ENCODE data around the gene PXDC1. TPM values are rescaled to one million over a fixed set of nuclear protein-coding genes. Genes with fewer than 3 reads are reported as not detected.
"Not testable (repeated sequence)": the region's sequence is repeated elsewhere in the genome, so short reads cannot be mapped to it uniquely, and the experiment has no call there.

Gene PXDC1
- total RNA-seq, 2 donors from 2014 or later = 0.94 to 7.2 TPM

- DNase-seq = no peak
- ATAC-seq (replicated peaks in 1 of 2) = no peak
- Mint-ChIP-seq H3K4me3 (no peak overlapping the region), H3K4me1 (ENCODE audit: low read depth) (peaks cover 7% of the 10 kb centered on the region), H3K27me3 (ENCODE audit: low read depth) (peaks cover 32% of the 10 kb centered on the region), H3K27ac (no peak overlapping the region), H3K9me3 (no peaks in the 10 kb centered on the region), H3K36me3 (ENCODE audit: insufficient read depth in 2 of 2) (no peaks in the 10 kb centered on the region)
Observed at GRCh38 chr6:3764516-3765335, 13.2 kb upstream of the PXDC1 start.

- no peak for DNase-seq
- no peak overlapping the region for H3K27ac Mint-ChIP-seq
- H3K4me1 Mint-ChIP-seq (ENCODE audit: low read depth) = no peaks in the 10 kb centered on the region
- peaks cover 21% of the 10 kb centered on the region for H3K27me3 Mint-ChIP-seq (ENCODE audit: low read depth)
- no peak for ATAC-seq (replicated peaks in 1 of 2)
- H3K36me3 Mint-ChIP-seq (ENCODE audit: insufficient read depth in 2 of 2) = no peaks in the 10 kb centered on the region
- no peaks in the 10 kb centered on the region for H3K9me3 Mint-ChIP-seq
- no peak overlapping the region for H3K4me3 Mint-ChIP-seq
Observed at GRCh38 chr6:3762852-3763251, 11.3 kb upstream of the PXDC1 start.

GRCh38 chr6:3762359-3762758 lies 10.8 kb upstream of the PXDC1 start:
- Mint-ChIP-seq H3K4me3 (no peak overlapping the region), H3K36me3 (ENCODE audit: insufficient read depth in 2 of 2) (no peaks in the 10 kb centered on the region)

GRCh38 chr6:3761989-3762270 lies 10.4 kb upstream of the PXDC1 start:
- H3K27me3 Mint-ChIP-seq (ENCODE audit: low read depth) = peaks cover 13% of the 10 kb centered on the region
- no peak overlapping the region for H3K4me3 Mint-ChIP-seq
- no peak for DNase-seq
- H3K36me3 Mint-ChIP-seq (ENCODE audit: insufficient read depth in 2 of 2) = no peaks in the 10 kb centered on the region
- H3K27ac Mint-ChIP-seq = no peak overlapping the region
- H3K4me1 Mint-ChIP-seq (ENCODE audit: low read depth) = no peaks in the 10 kb centered on the region
- no peaks in the 10 kb centered on the region for H3K9me3 Mint-ChIP-seq
- no peak for ATAC-seq (replicated peaks in 1 of 2)

More at GRCh38 chr6:3762359-3762758, 10.8 kb upstream of the PXDC1 start:
- no peak for ATAC-seq (replicated peaks in 1 of 2)
- no peak for DNase-seq
- Mint-ChIP-seq H3K27me3 (ENCODE audit: low read depth) (peaks cover 16% of the 10 kb centered on the region), H3K9me3 (no peaks in the 10 kb centered on the region), H3K4me1 (ENCODE audit: low read depth) (no peaks in the 10 kb centered on the region), H3K27ac (no peak overlapping the region)

GRCh38 chr6:3759646-3760232 lies 8.2 kb upstream of the PXDC1 start:
- Mint-ChIP-seq H3K27me3 (ENCODE audit: low read depth) (peaks cover 6% of the 10 kb centered on the region), H3K4me1 (ENCODE audit: low read depth) (no peaks in the 10 kb centered on the region), H3K9me3 (no peaks in the 10 kb centered on the region), H3K27ac (no peak overlapping the region), H3K36me3 (ENCODE audit: insufficient read depth in 2 of 2) (no peaks in the 10 kb centered on the region), H3K4me3 (no peak overlapping the region)
- ATAC-seq (replicated peaks in 1 of 2) = no peak
- no peak for DNase-seq

GRCh38 chr6:3758842-3759144 lies 7.3 kb upstream of the PXDC1 start:
- no peaks in the 10 kb centered on the region for H3K9me3 Mint-ChIP-seq
- no peak overlapping the region for H3K27ac Mint-ChIP-seq
- no peaks in the 10 kb centered on the region for H3K4me1 Mint-ChIP-seq (ENCODE audit: low read depth)
- no peaks in the 10 kb centered on the region for H3K36me3 Mint-ChIP-seq (ENCODE audit: insufficient read depth in 2 of 2)
- H3K27me3 Mint-ChIP-seq (ENCODE audit: low read depth) = peaks cover 10% of the 10 kb centered on the region
- no peak for DNase-seq
- no peak overlapping the region for H3K4me3 Mint-ChIP-seq
- no peak for ATAC-seq (replicated peaks in 1 of 2)

- H3K27me3 Mint-ChIP-seq (ENCODE audit: low read depth) = peaks cover 15% of the 10 kb centered on the region
- not testable (repeated sequence) for ATAC-seq (replicated peaks in 1 of 2); DNase-seq; H3K4me1 Mint-ChIP-seq (ENCODE audit: low read depth); H3K27ac Mint-ChIP-seq; H3K9me3 Mint-ChIP-seq; H3K36me3 Mint-ChIP-seq (ENCODE audit: insufficient read depth in 2 of 2); H3K4me3 Mint-ChIP-seq
Observed at GRCh38 chr6:3757998-3758841, 6.7 kb upstream of the PXDC1 start.

- peaks cover 18% of the 10 kb centered on the region for H3K27me3 Mint-ChIP-seq (ENCODE audit: low read depth)
Observed at GRCh38 chr6:3757241-3757641, 5.7 kb upstream of the PXDC1 start.

GRCh38 chr6:3756546-3756945 lies 5.0 kb upstream of the PXDC1 start:
- Mint-ChIP-seq H3K4me3 (no peak overlapping the region), H3K36me3 (ENCODE audit: insufficient read depth in 2 of 2) (peaks cover 0 to 1% of the 10 kb centered on the region in 2 donors), H3K27ac (no peak overlapping the region), H3K4me1 (ENCODE audit: low read depth) (no peaks in the 10 kb centered on the region), H3K9me3 (no peaks in the 10 kb centered on the region), H3K27me3 (ENCODE audit: low read depth) (peaks cover 18% of the 10 kb centered on the region)
- ATAC-seq (replicated peaks in 1 of 2) (no peak), DNase-seq (no peak)

More at GRCh38 chr6:3757241-3757641, 5.7 kb upstream of the PXDC1 start:
- DNase-seq = no peak
- ATAC-seq (replicated peaks in 1 of 2) = no peak
- Mint-ChIP-seq H3K4me3 (no peak overlapping the region), H3K4me1 (ENCODE audit: low read depth) (no peaks in the 10 kb centered on the region), H3K9me3 (no peaks in the 10 kb centered on the region), H3K36me3 (ENCODE audit: insufficient read depth in 2 of 2) (peaks cover 0 to 1% of the 10 kb centered on the region in 2 donors), H3K27ac (no peak overlapping the region)

- ATAC-seq (replicated peaks in 1 of 2) (no peak), DNase-seq (no peak)
- peaks cover 0 to 1% of the 10 kb centered on the region in 2 donors for H3K36me3 Mint-ChIP-seq (ENCODE audit: insufficient read depth in 2 of 2)
- peaks cover 18% of the 10 kb centered on the region for H3K27me3 Mint-ChIP-seq (ENCODE audit: low read depth)
- H3K4me3 Mint-ChIP-seq = no peak overlapping the region
- no peaks in the 10 kb centered on the region for H3K4me1 Mint-ChIP-seq (ENCODE audit: low read depth)
- no peaks in the 10 kb centered on the region for H3K9me3 Mint-ChIP-seq
- no peak overlapping the region for H3K27ac Mint-ChIP-seq
Observed at GRCh38 chr6:3755637-3756545, 4.4 kb upstream of the PXDC1 start.

- no peaks in the 10 kb centered on the region for H3K4me1 Mint-ChIP-seq (ENCODE audit: low read depth)
- H3K27ac Mint-ChIP-seq = no peak overlapping the region
- H3K9me3 Mint-ChIP-seq = no peaks in the 10 kb centered on the region
- H3K36me3 Mint-ChIP-seq (ENCODE audit: insufficient read depth in 2 of 2) = peaks cover 0 to 1% of the 10 kb centered on the region in 2 donors
- DNase-seq (no peak), ATAC-seq (replicated peaks in 1 of 2) (no peak)
- H3K4me3 Mint-ChIP-seq = no peak overlapping the region
- H3K27me3 Mint-ChIP-seq (ENCODE audit: low read depth) = peaks cover 20% of the 10 kb centered on the region
Observed at GRCh38 chr6:3754776-3755175, 3.3 kb upstream of the PXDC1 start.

GRCh38 chr6:3754032-3754725 lies 2.7 kb upstream of the PXDC1 start:
- peaks cover 26% of the 10 kb centered on the region for H3K27me3 Mint-ChIP-seq (ENCODE audit: low read depth)

More at GRCh38 chr6:3754032-3754725, 2.7 kb upstream of the PXDC1 start:
- ATAC-seq (replicated peaks in 1 of 2); H3K9me3 Mint-ChIP-seq; DNase-seq; H3K27ac Mint-ChIP-seq; H3K36me3 Mint-ChIP-seq (ENCODE audit: insufficient read depth in 2 of 2); H3K4me1 Mint-ChIP-seq (ENCODE audit: low read depth); H3K4me3 Mint-ChIP-seq: not testable (repeated sequence)
